ENCODE results near the gene CFAP58. TPM values are rescaled to one million over a fixed set of nuclear protein-coding genes. Genes with fewer than 3 reads are reported as not detected.
A peak's percentile ranks its signal among the peaks of the same experiment; 100 is the strongest.

CFAP58 gene
- total and polyA plus RNA-seq, 2 of the 13 experiments (the other 11 are each of a cell fraction or from before 2014, with no cell fraction given), result 0.03 TPM; not detected in 1

DNA sequence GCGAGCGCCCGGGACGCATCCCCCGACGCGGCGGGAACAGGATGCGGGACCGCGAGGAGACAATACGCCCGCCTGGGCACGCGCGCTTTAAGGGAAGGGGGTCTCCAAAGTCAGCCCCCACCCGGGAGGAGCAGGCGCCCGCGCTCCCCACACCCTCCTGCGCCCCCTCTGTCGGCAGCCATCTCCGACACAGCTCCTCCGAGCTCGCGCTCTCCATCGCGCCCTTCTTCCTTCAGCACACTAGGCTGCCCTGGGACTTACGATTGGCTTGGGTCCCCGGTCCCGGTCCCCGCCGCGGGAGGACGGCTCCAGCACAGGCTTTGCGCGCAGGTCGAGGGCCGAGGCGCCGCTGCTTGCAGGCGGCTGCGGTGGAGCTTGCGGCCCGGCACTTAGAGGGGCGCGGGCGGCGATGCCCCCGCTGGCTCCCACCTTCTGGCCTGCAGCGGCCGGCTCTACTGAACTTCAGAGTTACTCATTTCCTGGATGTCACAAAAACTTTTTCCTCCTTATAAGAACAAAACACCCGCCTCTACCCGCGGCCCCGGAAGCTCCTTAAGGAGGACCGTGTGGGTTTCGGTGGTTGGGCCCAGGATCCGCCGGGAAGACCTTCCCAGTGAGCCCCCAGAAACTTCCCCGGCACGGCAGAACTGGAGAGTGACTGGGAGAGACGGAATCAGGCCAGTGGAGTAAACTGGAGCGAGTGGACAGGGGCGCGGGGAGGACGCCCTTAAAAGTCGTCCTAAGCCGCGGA, 15.5 kb upstream of the CFAP58 start, which contains the start of gene ITPRIP:
Gene ITPRIP, minus strand, starts transcription at position 481 of the 751 bp plus-strand sequence. CDS start 22,414 bp downstream, outside the sequence.
- Histone ChIP-seq H3K4me1 (ENCODE audit: insufficient read depth, low read length) (peaks cover 55% of the 10 kb centered on the region), H3K79me2 (ENCODE audit: insufficient read depth, low read length) (no peaks in the 10 kb centered on the region), H3K4me2 (ENCODE audit: low read depth, low read length) (peak within 1 kb of the TSS; percentile 79), H3K36me3 (replicated peaks in 1 of 2; ENCODE audit: control insufficient read depth in 1 of 2, insufficient read depth in 2 of 2, low read length in 2 of 2) (no peaks in the 10 kb centered on the region; a peak in 1 of 5 replicates), H4K20me1 (ENCODE audit: insufficient read depth, low read length) (no peaks in the 10 kb centered on the region), H2AFZ (ENCODE audit: low read length) (peak within 1 kb of the TSS; percentile 10), H3K27me3 (ENCODE audit: control insufficient read depth in 1 of 2, insufficient read depth in 2 of 2, low read length in 2 of 2) (peaks cover 0 to 21% of the 10 kb centered on the region in 2 experiments; a peak in 3 of 5 replicates), H3K4me3 (replicated peaks in 1 of 3; ENCODE audit: insufficient read depth in 1 of 3, low read depth in 2 of 3, low read length in 3 of 3) (peak within 1 kb of the TSS; percentile 75 to 89 (median 81)), H3K27ac (ENCODE audit: extremely low read length, insufficient read depth, low read length) (peak within 1 kb of the TSS; percentile 50), H3K9ac (ENCODE audit: insufficient read depth, low read depth, low read length) (peak within 1 kb of the TSS; percentile 65), H3K9me3 (ENCODE audit: low read length) (no peaks in the 10 kb centered on the region)
- no TSS peak for BruUV-seq (replicated peaks)
- WGBS (ENCODE audit: low lambda C conversion rate), result 0% methylated on average over 35 of the region's 70 CpGs
- peak; percentile 33 for DNase-seq (ENCODE audit: low spot score)
- FAIRE-seq, result no peak
- in situ Hi-C loops (cut with HindIII; ENCODE audit: extremely low pct_ligation_motif_present, low pct_unique_long_range_greater_than_20kb) (no loop called here), intact Hi-C loops (cut with micrococcal nuclease; ENCODE audit: unreplicated experiment) (loop anchor here (1.0 kb wide), 1 partner anchor 8 kb away; no protein-coding TSS in a partner anchor)
- ATAC-seq, result peak; percentile 80
- POLR2A ChIA-PET, result interaction anchor here (0.9 to 1.3 kb wide), 9 partner anchors 8 to 128 kb away, joined by 3 to 6 read pairs (median 4); partner anchors contain the start of gene CFAP43
- CTCF ChIA-PET (ENCODE audit: low intra/inter-chr PET ratio, low total read pairs), result no interaction called here
- TF ChIP-seq AGO1 (IDR thresholded peaks at IDR 0.05; ENCODE audit: low read depth, low read length, poor library complexity, severe bottlenecking), result no peak
- no peak for TF ChIP-seq KLF16 (CRISPR knock-in tag; IDR thresholded peaks at IDR 0.05)
- TF ChIP-seq TMF1 (CRISPR knock-in tag; IDR thresholded peaks at IDR 0.05; ENCODE audit: low read depth), result no peak
- TF ChIP-seq SETDB1 (CRISPR knock-in tag; IDR thresholded peaks at IDR 0.05; ENCODE audit: borderline replicate concordance), result no peak
- no peak for TF ChIP-seq ISX (CRISPR knock-in tag; conservative IDR thresholded peaks at IDR 0.05)
- TF ChIP-seq ZNF235 (CRISPR knock-in tag; IDR thresholded peaks at IDR 0.05; ENCODE audit: borderline replicate concordance), result no peak
- TF ChIP-seq PPARG (CRISPR knock-in tag; conservative IDR thresholded peaks at IDR 0.05), result no peak
- TF ChIP-seq, protein P1, sequence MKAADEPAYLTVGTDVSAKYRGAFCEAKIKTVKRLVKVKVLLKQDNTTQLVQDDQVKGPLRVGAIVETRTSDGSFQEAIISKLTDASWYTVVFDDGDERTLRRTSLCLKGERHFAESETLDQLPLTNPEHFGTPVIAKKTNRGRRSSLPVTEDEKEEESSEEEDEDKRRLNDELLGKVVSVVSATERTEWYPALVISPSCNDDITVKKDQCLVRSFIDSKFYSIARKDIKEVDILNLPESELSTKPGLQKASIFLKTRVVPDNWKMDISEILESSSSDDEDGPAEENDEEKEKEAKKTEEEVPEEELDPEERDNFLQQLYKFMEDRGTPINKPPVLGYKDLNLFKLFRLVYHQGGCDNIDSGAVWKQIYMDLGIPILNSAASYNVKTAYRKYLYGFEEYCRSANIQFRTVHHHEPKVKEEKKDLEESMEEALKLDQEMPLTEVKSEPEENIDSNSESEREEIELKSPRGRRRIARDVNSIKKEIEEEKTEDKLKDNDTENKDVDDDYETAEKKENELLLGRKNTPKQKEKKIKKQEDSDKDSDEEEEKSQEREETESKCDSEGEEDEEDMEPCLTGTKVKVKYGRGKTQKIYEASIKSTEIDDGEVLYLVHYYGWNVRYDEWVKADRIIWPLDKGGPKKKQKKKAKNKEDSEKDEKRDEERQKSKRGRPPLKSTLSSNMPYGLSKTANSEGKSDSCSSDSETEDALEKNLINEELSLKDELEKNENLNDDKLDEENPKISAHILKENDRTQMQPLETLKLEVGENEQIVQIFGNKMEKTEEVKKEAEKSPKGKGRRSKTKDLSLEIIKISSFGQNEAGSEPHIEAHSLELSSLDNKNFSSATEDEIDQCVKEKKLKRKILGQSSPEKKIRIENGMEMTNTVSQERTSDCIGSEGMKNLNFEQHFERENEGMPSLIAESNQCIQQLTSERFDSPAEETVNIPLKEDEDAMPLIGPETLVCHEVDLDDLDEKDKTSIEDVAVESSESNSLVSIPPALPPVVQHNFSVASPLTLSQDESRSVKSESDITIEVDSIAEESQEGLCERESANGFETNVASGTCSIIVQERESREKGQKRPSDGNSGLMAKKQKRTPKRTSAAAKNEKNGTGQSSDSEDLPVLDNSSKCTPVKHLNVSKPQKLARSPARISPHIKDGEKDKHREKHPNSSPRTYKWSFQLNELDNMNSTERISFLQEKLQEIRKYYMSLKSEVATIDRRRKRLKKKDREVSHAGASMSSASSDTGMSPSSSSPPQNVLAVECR (CRISPR knock-in tag; IDR thresholded peaks at IDR 0.05; ENCODE audit: borderline replicate concordance), result peak; percentile 33; the same call in 1 of the 2 replicates
- TF ChIP-seq KDM3A (CRISPR knock-in tag; IDR thresholded peaks at IDR 0.05; ENCODE audit: low read depth), result 0 out of 2 replicates have a peak, but pooled peaks have one; percentile 6
- no peak for TF ChIP-seq ZNF816 (CRISPR knock-in tag; IDR thresholded peaks at IDR 0.05; ENCODE audit: borderline replicate concordance)
- no peak for TF ChIP-seq PCBP2 (optimal IDR thresholded peaks at IDR 0.05; ENCODE audit: low read depth, low read length, poor library complexity, severe bottlenecking)
- no peak for TF ChIP-seq DNMT3B (CRISPR knock-in tag; conservative IDR thresholded peaks at IDR 0.05)
- TF ChIP-seq ZNF550 (CRISPR knock-in tag; IDR thresholded peaks at IDR 0.05; ENCODE audit: borderline replicate concordance), result no peak
- TF ChIP-seq KMT2A (CRISPR knock-in tag; IDR thresholded peaks at IDR 0.05), result no peak; the same call in none of the 2 replicates
- no peak; the same call in 1 of the 2 replicates for TF ChIP-seq ZSCAN31 (CRISPR knock-in tag; IDR thresholded peaks at IDR 0.05; ENCODE audit: low read depth)
- TF ChIP-seq, protein P2, sequence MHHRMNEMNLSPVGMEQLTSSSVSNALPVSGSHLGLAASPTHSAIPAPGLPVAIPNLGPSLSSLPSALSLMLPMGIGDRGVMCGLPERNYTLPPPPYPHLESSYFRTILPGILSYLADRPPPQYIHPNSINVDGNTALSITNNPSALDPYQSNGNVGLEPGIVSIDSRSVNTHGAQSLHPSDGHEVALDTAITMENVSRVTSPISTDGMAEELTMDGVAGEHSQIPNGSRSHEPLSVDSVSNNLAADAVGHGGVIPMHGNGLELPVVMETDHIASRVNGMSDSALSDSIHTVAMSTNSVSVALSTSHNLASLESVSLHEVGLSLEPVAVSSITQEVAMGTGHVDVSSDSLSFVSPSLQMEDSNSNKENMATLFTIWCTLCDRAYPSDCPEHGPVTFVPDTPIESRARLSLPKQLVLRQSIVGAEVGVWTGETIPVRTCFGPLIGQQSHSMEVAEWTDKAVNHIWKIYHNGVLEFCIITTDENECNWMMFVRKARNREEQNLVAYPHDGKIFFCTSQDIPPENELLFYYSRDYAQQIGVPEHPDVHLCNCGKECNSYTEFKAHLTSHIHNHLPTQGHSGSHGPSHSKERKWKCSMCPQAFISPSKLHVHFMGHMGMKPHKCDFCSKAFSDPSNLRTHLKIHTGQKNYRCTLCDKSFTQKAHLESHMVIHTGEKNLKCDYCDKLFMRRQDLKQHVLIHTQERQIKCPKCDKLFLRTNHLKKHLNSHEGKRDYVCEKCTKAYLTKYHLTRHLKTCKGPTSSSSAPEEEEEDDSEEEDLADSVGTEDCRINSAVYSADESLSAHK (CRISPR knock-in tag; IDR thresholded peaks at IDR 0.05; ENCODE audit: borderline replicate concordance), result no peak
- no peak; the same call in 1 of the 2 replicates for TF ChIP-seq AHR (CRISPR knock-in tag; IDR thresholded peaks at IDR 0.05)
